ENCODE measurements around the gene JMJD4.

- no peak for TF ChIP-seq CTCF (IDR thresholded peaks at IDR 0.05; ENCODE audit: low read depth, low read length)
- TF ChIP-seq EZH2phosphoT487 (IDR thresholded peaks at IDR 0.05; ENCODE audit: low read depth) = no peak
Measured at GRCh38 chr1:227747948-227748495, 12.9 kb upstream of the JMJD4 start.

Data from OCI-LY3 (cell line).